Measurements from ENCODE around the gene ACKR3.

Gene ACKR3

DNA sequence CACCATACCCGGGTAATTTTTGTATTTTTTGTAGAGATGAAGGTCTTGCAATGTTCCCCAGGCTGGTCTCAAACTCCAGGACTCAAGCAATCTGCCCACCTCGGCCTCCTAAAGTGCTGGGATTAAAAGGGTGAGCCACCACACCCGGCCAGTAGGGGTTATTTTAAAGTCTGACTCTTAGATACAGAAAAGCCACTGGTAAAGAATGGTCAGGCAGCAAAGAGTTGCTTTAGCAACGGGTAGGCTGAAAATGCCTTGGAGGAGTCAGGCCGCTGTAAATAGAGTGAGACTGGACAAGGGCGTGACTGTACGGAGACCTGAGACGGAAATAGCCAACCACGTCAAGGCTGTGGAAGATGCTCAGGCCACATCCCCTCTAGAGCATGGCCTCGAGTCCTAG lies 54.2 kb downstream of the ACKR3 start:
- Histone ChIP-seq H3K27me3 (no peaks in the 10 kb centered on the region), H3K9me3 (no peaks in the 10 kb centered on the region)
- TF ChIP-seq, protein P1, sequence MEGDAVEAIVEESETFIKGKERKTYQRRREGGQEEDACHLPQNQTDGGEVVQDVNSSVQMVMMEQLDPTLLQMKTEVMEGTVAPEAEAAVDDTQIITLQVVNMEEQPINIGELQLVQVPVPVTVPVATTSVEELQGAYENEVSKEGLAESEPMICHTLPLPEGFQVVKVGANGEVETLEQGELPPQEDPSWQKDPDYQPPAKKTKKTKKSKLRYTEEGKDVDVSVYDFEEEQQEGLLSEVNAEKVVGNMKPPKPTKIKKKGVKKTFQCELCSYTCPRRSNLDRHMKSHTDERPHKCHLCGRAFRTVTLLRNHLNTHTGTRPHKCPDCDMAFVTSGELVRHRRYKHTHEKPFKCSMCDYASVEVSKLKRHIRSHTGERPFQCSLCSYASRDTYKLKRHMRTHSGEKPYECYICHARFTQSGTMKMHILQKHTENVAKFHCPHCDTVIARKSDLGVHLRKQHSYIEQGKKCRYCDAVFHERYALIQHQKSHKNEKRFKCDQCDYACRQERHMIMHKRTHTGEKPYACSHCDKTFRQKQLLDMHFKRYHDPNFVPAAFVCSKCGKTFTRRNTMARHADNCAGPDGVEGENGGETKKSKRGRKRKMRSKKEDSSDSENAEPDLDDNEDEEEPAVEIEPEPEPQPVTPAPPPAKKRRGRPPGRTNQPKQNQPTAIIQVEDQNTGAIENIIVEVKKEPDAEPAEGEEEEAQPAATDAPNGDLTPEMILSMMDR (IDR thresholded peaks at IDR 0.05): no peak

DNA sequence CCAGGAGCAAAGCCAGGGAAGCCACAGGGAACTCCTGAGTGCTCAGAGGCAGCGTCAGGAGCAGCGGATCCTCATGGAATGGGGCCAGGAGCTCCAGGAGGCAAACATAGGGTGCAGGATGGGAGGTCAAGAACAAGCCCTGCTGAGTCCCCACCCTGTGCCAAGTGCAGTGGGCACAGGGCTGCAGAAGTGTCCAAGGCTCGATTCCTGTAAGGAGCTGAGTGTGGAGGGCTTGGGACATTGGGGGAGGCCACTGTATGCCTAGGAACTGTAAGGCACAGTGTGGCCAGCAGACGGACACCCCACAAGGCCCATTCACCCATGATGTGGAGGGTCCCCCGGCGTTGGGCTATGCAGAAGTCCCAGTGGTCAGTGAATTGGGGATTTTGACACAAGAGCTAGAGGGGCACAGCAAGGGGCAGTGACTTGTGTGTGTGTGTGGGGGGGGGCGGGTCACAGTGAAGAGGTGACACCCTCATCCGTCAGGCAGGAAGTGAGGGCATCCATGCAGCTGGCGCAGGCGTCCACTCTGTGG lies 55.6 kb downstream of the ACKR3 start:
- Histone ChIP-seq H3K9me3 (no peaks in the 10 kb centered on the region), H3K36me3 (no peaks in the 10 kb centered on the region), H3K27ac (no peak overlapping the region), H3K4me1 (ENCODE audit: control insufficient read depth in 1 of 2, insufficient read depth in 1 of 2, low read depth in 1 of 2, low read length in 1 of 2) (no peaks in the 10 kb centered on the region), H3K4me3 (ENCODE audit: low read depth in 1 of 2, low read length in 1 of 2) (no peak overlapping the region), H3K27me3 (no peaks in the 10 kb centered on the region)
- TF ChIP-seq, protein P1 (IDR thresholded peaks at IDR 0.05): no peak

More for the DNA sequence above, 54.2 kb downstream of the ACKR3 start:
- H3K36me3 ChIP-seq: no peaks in the 10 kb centered on the region
- H3K4me1 ChIP-seq (ENCODE audit: control insufficient read depth in 1 of 2, insufficient read depth in 1 of 2, low read depth in 1 of 2, low read length in 1 of 2): no peaks in the 10 kb centered on the region
- H3K4me3 ChIP-seq (ENCODE audit: low read depth in 1 of 2, low read length in 1 of 2): no peak overlapping the region
- H3K27ac ChIP-seq: no peak overlapping the region

DNA sequence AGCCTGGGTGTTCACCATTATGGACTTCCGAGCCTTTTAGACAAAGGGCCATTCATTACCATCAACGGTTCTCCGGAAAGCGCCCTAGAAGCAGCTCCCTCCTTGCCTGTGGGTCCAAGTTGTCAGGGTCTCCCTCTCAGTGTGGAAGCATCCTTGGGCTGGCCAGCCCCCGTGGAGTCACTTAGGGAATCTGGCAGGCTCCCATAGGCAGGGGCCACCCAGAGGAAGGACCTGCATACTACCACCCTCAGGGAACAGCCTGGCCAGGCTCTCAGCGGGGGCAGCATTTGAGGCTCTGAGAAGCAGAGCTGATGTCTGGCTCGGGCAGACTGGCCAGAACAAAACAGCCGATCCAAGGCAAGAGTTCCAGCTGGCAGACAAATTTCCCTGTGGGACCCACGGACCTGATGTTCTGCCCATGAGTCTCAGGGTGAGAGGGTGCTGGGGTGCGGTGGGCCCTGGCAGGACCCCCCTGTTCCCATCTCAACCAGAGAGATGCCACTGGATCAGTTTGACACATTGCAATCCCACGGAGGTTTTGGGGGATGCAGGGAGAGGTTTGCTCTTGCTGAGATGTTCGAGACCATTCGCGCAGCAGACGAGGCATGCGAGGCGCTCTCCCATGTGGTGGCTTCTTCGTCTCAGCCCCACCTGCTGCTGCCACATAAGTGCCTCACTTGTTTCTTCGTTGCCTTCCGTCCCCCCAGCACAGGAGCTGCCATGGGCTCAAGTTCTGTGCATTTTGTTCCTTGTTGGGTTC lies 56.9 kb downstream of the ACKR3 start:
- TF ChIP-seq, protein P1 (IDR thresholded peaks at IDR 0.05): no peak
- Histone ChIP-seq H3K4me3 (ENCODE audit: low read depth in 1 of 2, low read length in 1 of 2) (no peak overlapping the region), H3K4me1 (ENCODE audit: control insufficient read depth in 1 of 2, insufficient read depth in 1 of 2, low read depth in 1 of 2, low read length in 1 of 2) (no peaks in the 10 kb centered on the region), H3K9me3 (no peaks in the 10 kb centered on the region), H3K27me3 (no peaks in the 10 kb centered on the region), H3K27ac (no peak overlapping the region), H3K36me3 (no peaks in the 10 kb centered on the region)

DNA sequence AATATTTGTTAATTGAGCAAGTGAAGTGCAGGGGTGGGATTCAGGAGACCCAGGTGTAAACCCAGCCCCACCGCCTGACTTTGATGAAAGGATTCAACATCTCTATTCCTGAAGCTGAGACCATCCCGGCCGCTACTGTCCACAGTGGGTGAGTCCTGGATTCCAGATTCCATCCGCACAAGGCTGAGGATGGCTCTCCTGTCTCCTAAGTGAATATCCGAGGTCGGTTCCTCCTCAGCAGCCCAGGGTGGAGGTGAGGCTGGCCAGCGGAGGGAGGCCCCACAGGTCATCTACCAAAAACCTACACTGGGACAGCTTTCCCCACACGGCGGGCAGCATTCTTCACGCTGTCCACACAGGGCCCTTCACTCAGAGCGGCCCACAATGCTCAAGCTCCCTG lies 57.6 kb downstream of the ACKR3 start:
- no peaks in the 10 kb centered on the region for H3K9me3 ChIP-seq
- no peaks in the 10 kb centered on the region for H3K36me3 ChIP-seq
- H3K27me3 ChIP-seq: no peaks in the 10 kb centered on the region
- no peak overlapping the region for H3K4me3 ChIP-seq (ENCODE audit: low read depth in 1 of 2, low read length in 1 of 2)
- H3K4me1 ChIP-seq (ENCODE audit: control insufficient read depth in 1 of 2, insufficient read depth in 1 of 2, low read depth in 1 of 2, low read length in 1 of 2): no peaks in the 10 kb centered on the region
- TF ChIP-seq, protein P1 (IDR thresholded peaks at IDR 0.05): no peak
- no peak overlapping the region for H3K27ac ChIP-seq

DNA sequence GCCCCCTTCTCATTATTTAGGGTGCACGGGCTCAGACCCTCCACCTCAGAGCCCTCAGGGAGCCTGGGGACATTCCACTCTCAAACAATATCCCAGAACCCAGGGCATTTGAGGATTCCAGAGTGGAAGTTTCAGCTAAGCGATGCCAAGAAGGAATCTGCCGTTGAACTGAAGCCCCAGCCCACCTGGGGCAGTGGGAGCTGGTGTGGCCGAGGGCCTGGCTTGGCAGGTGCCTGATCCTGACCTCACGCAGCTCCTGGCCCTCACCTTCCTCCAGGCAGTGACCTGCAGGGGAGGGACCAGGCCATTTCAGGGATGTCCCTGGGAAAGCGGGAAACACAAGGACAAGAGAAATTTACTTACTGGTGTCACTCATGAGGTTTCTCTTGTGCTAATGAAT lies 58.2 kb downstream of the ACKR3 start:
- Histone ChIP-seq H3K4me3 (ENCODE audit: low read depth in 1 of 2, low read length in 1 of 2) (no peak overlapping the region), H3K9me3 (no peaks in the 10 kb centered on the region), H3K4me1 (ENCODE audit: control insufficient read depth in 1 of 2, insufficient read depth in 1 of 2, low read depth in 1 of 2, low read length in 1 of 2) (no peaks in the 10 kb centered on the region), H3K27ac (no peak overlapping the region), H3K36me3 (no peaks in the 10 kb centered on the region), H3K27me3 (no peaks in the 10 kb centered on the region)
- TF ChIP-seq, protein P1 (IDR thresholded peaks at IDR 0.05): no peak

Data from neutrophil (primary cell).